Inferior parietal cortex (tissue), 1 donor: Measurements from ENCODE around the gene ADGRG7.
"Not testable (repeated sequence)": the region's sequence is repeated elsewhere in the genome, so short reads cannot be mapped to it uniquely, and the experiment has no call there.

Source experiments
- DNase-seq: peaks from one replicate; pipeline ENCODE4 v3.0.0-alpha.2; 2016; ENCODE audit errors: extremely low spot score

The ADGRG7 gene

GRCh38 chr3:100647657-100648056 lies 38.3 kb downstream of the ADGRG7 start:
- no peak for DNase-seq

DNA sequence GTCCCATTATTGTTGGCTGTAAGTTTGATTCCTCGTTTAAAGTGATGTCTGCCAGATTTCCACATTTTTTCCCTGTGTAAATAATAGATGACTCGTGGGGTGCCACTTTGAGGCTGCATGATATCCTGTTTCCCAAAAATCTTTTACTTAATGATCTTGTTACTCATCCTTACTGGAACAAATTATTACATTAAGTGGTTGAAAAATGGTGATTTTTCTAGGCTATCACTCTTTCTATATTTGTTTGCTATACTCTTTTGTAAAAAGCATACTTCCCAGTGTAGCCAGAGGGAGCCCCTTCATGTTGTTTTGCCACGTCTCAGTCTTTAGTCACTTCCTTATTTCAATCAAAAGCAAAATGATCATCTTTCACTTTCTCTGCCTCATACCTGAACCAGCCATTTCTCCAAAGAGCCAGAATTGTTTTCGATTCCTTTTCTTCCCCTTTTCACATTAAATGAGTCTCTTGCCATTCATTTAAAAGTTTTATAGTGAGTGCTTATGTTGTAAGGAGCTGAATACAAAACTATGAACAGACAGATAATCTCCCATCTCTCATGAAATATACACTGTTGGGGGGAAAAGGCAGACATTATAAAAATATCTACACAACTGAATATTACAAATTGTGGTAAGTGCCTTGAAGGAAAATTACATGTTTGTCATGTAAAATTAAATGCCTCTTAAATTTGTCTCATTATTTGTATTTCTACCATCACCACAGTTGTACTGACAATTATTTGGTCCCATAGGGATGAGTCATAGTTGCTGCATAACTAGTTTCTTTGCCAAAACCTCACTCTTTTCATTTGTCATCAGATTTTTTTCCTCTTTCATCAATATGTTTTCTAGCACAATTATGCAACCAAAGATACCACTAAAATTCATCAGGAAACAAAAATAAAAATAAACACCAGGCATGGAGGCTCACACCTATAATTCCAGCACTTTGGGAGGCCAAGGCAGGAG lies 41.5 kb downstream of the ADGRG7 start:
- no peak for DNase-seq

DNA sequence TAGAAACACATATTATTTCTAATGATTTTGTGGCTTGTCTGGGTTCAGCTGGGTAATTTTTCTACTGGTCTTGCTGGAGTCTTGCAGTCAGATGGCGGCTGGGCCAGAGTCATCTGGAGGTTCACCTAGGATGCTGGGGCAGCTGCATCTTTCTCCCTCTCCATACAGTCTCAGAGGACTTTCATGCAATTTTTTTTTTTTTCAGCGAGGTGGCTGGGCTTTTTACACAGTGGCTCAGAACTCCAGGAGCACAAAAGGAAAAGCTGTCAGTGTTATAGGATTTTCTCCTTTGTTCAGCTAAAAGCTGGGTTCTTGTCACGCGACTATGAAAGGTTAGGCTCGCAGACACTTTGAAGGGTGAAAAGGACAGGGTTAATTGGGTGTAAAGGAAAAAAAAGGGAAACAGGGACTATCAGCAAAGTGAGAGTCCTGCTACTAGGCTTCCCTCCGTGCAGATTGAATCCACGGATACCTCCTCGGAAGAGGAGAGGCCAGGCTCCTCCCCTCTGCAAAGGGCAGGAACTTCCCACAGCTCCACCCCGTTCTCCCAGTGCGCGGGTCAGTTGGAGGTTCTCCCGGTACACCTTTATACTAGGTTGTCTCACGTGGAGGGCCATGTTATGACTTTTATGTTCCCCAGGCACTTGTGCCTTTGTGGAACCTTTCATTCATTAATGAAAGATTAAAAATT lies 44.3 kb downstream of the ADGRG7 start:
- no peak for DNase-seq

GRCh38 chr3:100656945-100657344 lies 47.5 kb downstream of the ADGRG7 start:
- DNase-seq, result no peak

DNA sequence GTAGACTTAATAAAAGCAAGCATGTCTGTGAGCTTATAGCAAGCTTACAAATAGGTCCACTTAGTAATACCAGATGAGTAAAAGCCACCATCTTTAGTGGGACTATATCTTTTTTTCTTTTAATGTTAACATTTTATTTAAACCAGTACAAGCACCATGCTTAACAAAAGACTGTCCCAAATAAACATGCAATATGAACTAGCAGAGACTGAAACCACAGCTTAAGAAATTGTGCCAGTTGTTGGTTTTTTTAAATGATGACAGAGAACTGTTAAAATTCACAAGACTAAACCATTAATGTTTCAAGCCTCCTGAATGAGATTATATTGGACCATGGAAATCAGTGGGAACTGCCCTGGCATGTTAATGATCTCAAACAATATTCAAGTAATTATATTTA lies 51.9 kb downstream of the ADGRG7 start:
- DNase-seq, result not testable (repeated sequence)

GRCh38 chr3:100662113-100662823 lies 52.9 kb downstream of the ADGRG7 start:
- no peak for DNase-seq

- DNase-seq, result no peak
These were observed 55.8 kb downstream of the ADGRG7 start for GRCh38 chr3:100665230-100665629.

DNA sequence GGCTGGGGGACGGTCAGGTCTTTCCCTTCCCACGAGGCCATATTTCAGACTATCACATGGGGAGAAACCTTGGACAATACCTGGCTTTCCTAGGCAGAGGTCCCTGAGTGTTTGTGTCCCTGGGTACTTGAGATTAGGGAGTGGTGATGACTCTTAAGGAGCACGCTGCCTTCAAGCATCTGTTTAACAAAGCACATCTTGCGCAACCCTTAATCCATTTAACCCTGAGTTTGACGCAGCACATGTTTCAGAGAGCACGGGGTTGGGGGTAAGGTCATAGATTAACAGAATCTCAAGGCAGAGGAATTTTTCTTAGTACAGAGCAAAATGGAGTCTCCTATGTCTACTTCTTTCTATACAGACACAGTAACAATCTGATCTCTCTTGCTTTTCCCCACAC lies 57.3 kb downstream of the ADGRG7 start:
- DNase-seq, result not testable (repeated sequence)

- DNase-seq, result not testable (repeated sequence)
These were observed 57.9 kb downstream of the ADGRG7 start for GRCh38 chr3:100667316-100667715.

GRCh38 chr3:100670995-100671394 lies 61.6 kb downstream of the ADGRG7 start:
- not testable (repeated sequence) for DNase-seq

DNA sequence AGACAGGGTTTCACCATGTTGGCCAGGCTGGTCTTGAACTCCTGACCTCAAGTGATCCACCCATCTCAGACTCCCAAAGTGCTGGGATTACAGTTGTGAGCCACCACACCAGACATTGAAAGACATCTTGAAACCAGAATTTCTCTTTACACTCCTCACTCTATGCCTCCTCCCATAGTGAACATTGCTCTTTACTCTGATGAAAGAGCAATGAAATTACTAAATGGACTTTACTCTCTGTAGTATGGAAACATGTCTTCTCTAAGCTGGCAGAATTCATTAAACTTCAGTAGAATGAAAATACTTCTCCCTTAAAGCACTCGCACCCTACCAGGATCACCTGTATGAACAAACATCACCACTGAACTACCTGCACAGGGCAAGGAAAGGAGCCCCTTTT lies 72.1 kb downstream of the ADGRG7 start:
- DNase-seq, result no peak

- DNase-seq, result no peak
These were observed 72.9 kb downstream of the ADGRG7 start for GRCh38 chr3:100682056-100682853.

DNA sequence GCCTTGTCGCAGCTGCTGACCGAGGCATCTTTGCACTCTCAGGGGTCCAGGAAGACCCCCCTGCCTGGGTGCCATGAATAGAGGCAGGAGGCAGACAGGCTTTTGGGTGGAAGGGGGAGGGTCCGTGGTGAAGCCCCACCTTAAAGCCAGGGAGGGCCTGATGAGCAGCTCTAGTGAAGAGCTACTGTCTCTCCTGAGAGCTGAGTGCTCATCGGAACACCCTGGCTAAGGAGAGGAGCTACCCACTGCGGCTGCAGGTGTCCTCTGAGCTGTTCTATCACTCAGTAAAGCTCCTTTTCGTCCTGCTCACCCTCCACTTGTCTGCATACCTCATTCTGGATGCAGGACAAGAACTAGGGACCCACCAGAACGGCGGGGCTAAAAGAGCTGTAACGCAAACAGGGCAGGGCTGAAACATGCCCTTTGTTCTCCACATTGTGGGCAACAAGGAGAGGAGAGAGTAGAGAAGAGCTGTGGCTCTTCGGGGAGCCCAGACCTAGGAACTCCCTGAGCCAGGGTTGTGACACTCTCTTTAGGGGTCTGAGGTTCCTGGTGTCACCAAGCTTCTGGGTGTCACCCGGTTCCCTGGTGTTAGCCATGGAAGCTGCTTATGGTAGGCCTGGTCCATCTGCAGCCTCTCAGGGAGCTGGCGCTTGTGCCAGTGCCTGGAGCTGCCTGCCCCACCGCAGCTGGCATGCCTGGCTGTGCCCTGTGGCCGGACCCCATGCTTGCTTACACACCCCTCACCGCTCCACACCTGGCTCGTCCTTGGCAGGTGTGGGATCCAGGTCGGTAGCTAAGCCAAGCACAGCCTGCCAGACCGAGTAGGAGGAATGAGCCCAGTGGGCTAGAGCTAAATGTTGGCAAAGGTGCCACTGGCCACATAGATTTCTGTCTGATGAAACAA lies 73.7 kb downstream of the ADGRG7 start:
- no peak for DNase-seq

GRCh38 chr3:100693225-100693624 lies 83.8 kb downstream of the ADGRG7 start:
- DNase-seq, result no peak

- no peak for DNase-seq
These were observed 86.3 kb downstream of the ADGRG7 start for GRCh38 chr3:100695696-100696095.

DNA sequence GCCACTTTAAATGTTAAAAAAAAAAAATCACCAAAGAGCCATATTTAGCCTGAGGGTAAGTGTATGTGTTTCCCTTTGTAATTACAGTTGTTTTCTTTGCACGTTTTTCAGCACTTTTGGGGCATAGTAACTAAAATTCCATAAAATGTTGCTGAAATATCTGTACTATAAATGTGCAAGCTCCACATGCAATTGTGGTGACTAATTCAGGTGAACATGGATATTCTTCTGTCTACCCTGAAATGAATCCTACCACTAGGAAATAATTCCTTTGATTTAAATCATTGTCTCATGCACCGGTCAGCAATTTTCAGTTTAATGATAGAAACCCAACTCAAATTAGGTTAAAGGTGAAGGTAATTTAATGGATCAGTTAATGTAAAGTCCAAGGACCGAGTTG lies 86.8 kb downstream of the ADGRG7 start:
- DNase-seq, result no peak

DNA sequence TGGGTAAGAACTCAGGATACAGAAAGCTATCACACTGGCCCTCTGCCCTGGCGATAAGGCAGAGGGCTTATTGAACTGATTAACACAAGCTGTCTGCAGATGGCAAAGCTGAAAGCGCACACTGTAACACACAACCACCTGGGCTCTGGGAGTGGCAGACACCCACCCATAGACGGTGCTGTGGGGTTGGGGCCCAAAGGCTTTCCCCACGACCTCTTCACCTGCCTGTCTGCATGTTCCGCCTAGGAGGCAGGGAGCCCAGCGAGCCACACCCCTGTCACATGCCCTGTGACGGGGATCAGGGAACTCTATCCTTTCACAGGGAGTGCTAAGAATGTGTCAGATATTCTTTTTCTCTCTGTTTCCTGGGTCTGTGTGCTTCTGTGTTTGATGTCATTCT lies 87.8 kb downstream of the ADGRG7 start:
- DNase-seq, result no peak

GRCh38 chr3:100697723-100698285 lies 88.4 kb downstream of the ADGRG7 start:
- no peak for DNase-seq

DNA sequence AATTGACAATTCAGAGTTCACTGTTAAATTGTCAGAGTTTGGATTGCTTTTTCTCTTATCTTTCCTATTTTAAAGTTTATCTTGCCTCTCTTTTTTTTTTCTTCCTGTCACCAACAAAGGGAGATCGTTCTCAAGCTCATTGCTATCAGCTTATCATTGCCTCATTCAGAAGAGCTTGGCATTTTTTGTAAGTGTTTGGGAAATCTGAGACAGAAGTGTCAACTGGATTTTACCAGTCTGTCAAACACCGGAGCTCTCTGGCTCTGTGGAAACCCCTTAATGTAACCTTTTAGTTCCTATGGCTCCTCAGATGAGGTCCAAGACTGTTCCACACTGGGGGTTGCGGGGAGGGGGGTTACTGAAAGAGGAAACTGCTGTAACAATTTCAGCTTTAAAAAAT lies 89.3 kb downstream of the ADGRG7 start:
- DNase-seq, result no peak

GRCh38 chr3:100700708-100701107 lies 91.3 kb downstream of the ADGRG7 start:
- no peak for DNase-seq
